H9 (cell line): ENCODE data around the gene AFAP1. TPM values are rescaled to one million over a fixed set of nuclear protein-coding genes. Genes with fewer than 3 reads are reported as not detected.

ENCODE experiments used
- DNase-seq: peaks from one replicate; pipeline ENCODE4 v3.0.0-alpha.2; 2017
- H2AFZ ChIP-seq: one replicate; pipeline ENCODE4 v1.6.1; 2013; ENCODE audit warnings: mild to moderate bottlenecking, low read length, control low read depth, moderate library complexity
- H2AK5ac ChIP-seq: 2 replicates; pipeline ENCODE4 v1.6.1; 2013; ENCODE audit warnings: low read length, control low read depth, mixed read lengths; ENCODE audit not compliant: insufficient read length
- H2BK120ac ChIP-seq: one replicate; pipeline ENCODE4 v1.6.1; 2013; ENCODE audit warnings: low read depth, mild to moderate bottlenecking, low read length, control low read depth, inconsistent platforms; ENCODE audit not compliant: poor library complexity, severe bottlenecking
- H2BK12ac ChIP-seq: 2 replicates; pipeline ENCODE4 v1.6.1; 2013; ENCODE audit warnings: low read length, control low read depth, mixed read lengths, low read depth; ENCODE audit not compliant: insufficient read length
- H2BK15ac ChIP-seq: 2 replicates; pipeline ENCODE4 v1.6.1; 2013; ENCODE audit warnings: low read depth, low read length, control low read depth
- H2BK20ac ChIP-seq: one replicate; pipeline ENCODE4 v1.6.1; 2013; ENCODE audit warnings: low read depth, mild to moderate bottlenecking, low read length, control low read depth, inconsistent platforms; ENCODE audit not compliant: poor library complexity, severe bottlenecking
- H2BK5ac ChIP-seq: 2 replicates; pipeline ENCODE4 v1.6.1; 2013; ENCODE audit warnings: low read length, control low read depth, mixed read lengths; ENCODE audit not compliant: insufficient read length
- H3K14ac ChIP-seq: 2 replicates; pipeline ENCODE4 v1.6.1; 2013; ENCODE audit warnings: low read length, control low read depth; ENCODE audit not compliant: insufficient read depth
- H3K18ac ChIP-seq: 2 replicates; pipeline ENCODE4 v1.6.1; 2013; ENCODE audit warnings: low read depth, mild to moderate bottlenecking, mixed read lengths, low read length, control low read depth; ENCODE audit not compliant: insufficient read length
- H3K23ac ChIP-seq: 2 replicates; pipeline ENCODE4 v1.6.1; 2013; ENCODE audit warnings: low read length, control low read depth, mixed read lengths, low read depth; ENCODE audit not compliant: insufficient read length
- H3K23me2 ChIP-seq: 2 replicates; pipeline ENCODE4 v1.6.1; 2013; ENCODE audit warnings: low read depth, mild to moderate bottlenecking, mixed read lengths, low read length, control low read depth; ENCODE audit not compliant: insufficient read length, poor library complexity, severe bottlenecking
- H3K27ac ChIP-seq: 2 replicates; pipeline ENCODE4 v1.5.1; 2013; ENCODE audit warnings: low read length, control low read depth, mixed read lengths, low read depth; ENCODE audit not compliant: insufficient read length
- H3K27me3 ChIP-seq: 2 replicates; pipeline ENCODE4 v1.6.1; 2013; ENCODE audit warnings: low read length, control low read depth, inconsistent platforms; ENCODE audit not compliant: insufficient read depth
- H3K4ac ChIP-seq: 2 replicates; pipeline ENCODE4 v1.6.1; 2013; ENCODE audit warnings: low read depth, mild to moderate bottlenecking, control low read depth, inconsistent platforms, low read length, moderate library complexity
- H3K4me1 ChIP-seq: 2 replicates; pipeline ENCODE4 v1.6.1; 2013; ENCODE audit warnings: low read length, control low read depth, inconsistent platforms; ENCODE audit not compliant: insufficient read depth
- H3K4me2 ChIP-seq: 2 replicates; pipeline ENCODE4 v1.6.1; 2013; ENCODE audit warnings: low read length, control low read depth, mixed read lengths; ENCODE audit not compliant: insufficient read length, insufficient read depth
- H3K56ac ChIP-seq: 2 replicates; pipeline ENCODE4 v1.6.1; 2013; ENCODE audit warnings: low read depth, mild to moderate bottlenecking, mixed read lengths, low read length, control low read depth; ENCODE audit not compliant: insufficient read length
- H3K79me1 ChIP-seq: 2 replicates; pipeline ENCODE4 v1.6.1; 2013; ENCODE audit warnings: low read depth, mild to moderate bottlenecking, moderate library complexity, low read length, control low read depth, inconsistent platforms; ENCODE audit not compliant: insufficient read depth, poor library complexity, severe bottlenecking
- H3K79me2 ChIP-seq: 2 replicates; pipeline ENCODE4 v1.6.1; 2013; ENCODE audit warnings: low read length, control low read depth, inconsistent platforms; ENCODE audit not compliant: insufficient read depth
- H3K9ac ChIP-seq: 2 replicates; pipeline ENCODE4 v1.6.1; 2013; ENCODE audit warnings: low read length, control low read depth, mixed read lengths; ENCODE audit not compliant: insufficient read length; ENCODE audit errors: extremely low read depth
- H3K9me3 ChIP-seq: one replicate; pipeline ENCODE4 v1.6.1; 2013; ENCODE audit warnings: low read depth, low read length, inconsistent platforms; ENCODE audit not compliant: control insufficient read depth
- H3T11ph ChIP-seq: one replicate; pipeline ENCODE4 v1.6.1; 2013; ENCODE audit warnings: mild to moderate bottlenecking, low read length, control low read depth, inconsistent platforms
- H4K20me1 ChIP-seq: one replicate; pipeline ENCODE4 v1.6.1; 2013; ENCODE audit not compliant: control insufficient read depth, insufficient read length, insufficient read depth
- H4K5ac ChIP-seq: 2 replicates; pipeline ENCODE4 v1.6.1; 2013; ENCODE audit warnings: low read depth, mild to moderate bottlenecking, mixed read lengths, low read length, control low read depth; ENCODE audit not compliant: insufficient read length
- H4K8ac ChIP-seq: replicated peaks from 2 replicates; pipeline ENCODE4 v1.6.1; 2013; ENCODE audit warnings: low read length, control low read depth, mixed read lengths, low read depth; ENCODE audit not compliant: insufficient read length
- H4K91ac ChIP-seq: 2 replicates; pipeline ENCODE4 v1.6.1; 2013; ENCODE audit warnings: low read depth, mild to moderate bottlenecking, moderate library complexity, mixed read lengths, low read length, control low read depth; ENCODE audit not compliant: insufficient read length
- H3K27ac Mint-ChIP-seq, 3 experiments: 2 replicates in 2 of 3; 3 replicates in 1 of 3; pipeline ENCODE4 v1.8.0; 2020 to 2021; ENCODE audit warnings: mixed read lengths in 3 of 3, mild to moderate bottlenecking in 1 of 3, moderate library complexity in 1 of 3
- H3K27me3 Mint-ChIP-seq: 2 replicates; pipeline ENCODE4 v1.8.0; 2021; ENCODE audit warnings: low read depth, mild to moderate bottlenecking, moderate library complexity, mixed read lengths
- H3K36me3 Mint-ChIP-seq, 3 experiments: 2 replicates in 2 of 3; 3 replicates in 1 of 3; pipeline ENCODE4 v1.8.0; 2020 to 2021; ENCODE audit warnings: low read depth in 3 of 3, mixed read lengths in 3 of 3; ENCODE audit not compliant: insufficient read depth in 1 of 3
- H3K4me1 Mint-ChIP-seq, 2 experiments: 2 replicates each; pipeline ENCODE4 v1.8.0; 2020; ENCODE audit warnings: mixed read lengths in 2 of 2
- H3K4me3 Mint-ChIP-seq, 2 experiments: 2 replicates in 1 of 2; 3 replicates in 1 of 2; pipeline ENCODE4 v1.8.0; 2020 to 2021; ENCODE audit warnings: mild to moderate bottlenecking in 2 of 2, mixed read lengths in 2 of 2, moderate library complexity in 1 of 2
- H3K9me3 Mint-ChIP-seq, 2 experiments: 2 replicates in 1 of 2; 3 replicates in 1 of 2; pipeline ENCODE4 v1.8.0; 2020; ENCODE audit warnings: mild to moderate bottlenecking in 2 of 2, mixed read lengths in 2 of 2, moderate library complexity in 1 of 2
- WGBS: extraction: QIAGEN DNeasy Blood & Tissue Kit; methylation state at CpG from one replicate; pipeline ENCODE4 v1.1.7; 2013; ENCODE audit warnings: missing lambda C conversion rate, low lambda C conversion rate, mixed read lengths; ENCODE audit not compliant: insufficient read length; ENCODE audit errors: extremely low coverage; 5-methylcytosine and 5-hydroxymethylcytosine counted together
- total RNA-seq: library from RNA; stranded (reverse); gene quantifications from 2 replicates; pipeline ENCODE4 v1.2.1, GENCODE V29; 2021
- TF ChIP-seq, protein P1 (sequence below): fragments of 200-600 bp; sonication (generic); conservative IDR thresholded peaks from 3 replicates; pipeline ENCODE4 v1.8.0; 2021; ENCODE audit warnings: antibody characterized with exemption, mild to moderate bottlenecking

The AFAP1 gene
- total RNA-seq, 1 experiment from 2014 or later, result 6.5 TPM

DNA sequence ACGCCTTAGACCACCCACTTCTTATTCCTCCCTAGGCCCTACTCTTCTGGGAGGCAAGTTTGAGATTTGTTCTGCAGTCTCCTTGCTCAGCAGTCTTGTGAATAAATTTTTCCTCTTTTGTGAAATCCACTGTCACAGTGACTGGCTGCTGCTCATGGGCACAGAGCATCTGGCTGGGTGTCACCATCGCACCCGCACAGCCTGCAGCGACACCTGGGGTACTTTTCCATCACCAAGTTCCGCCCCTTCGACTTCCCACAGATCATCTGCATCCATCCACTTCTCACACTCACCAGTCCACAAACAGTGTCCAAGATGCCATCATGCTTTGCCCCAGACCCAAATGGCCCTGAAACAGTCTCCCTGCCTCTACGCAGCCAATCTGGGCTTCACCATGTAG lies 36.4 kb upstream of the AFAP1 start:
- Histone ChIP-seq H3K9ac (no peak overlapping the region), H2BK12ac (no peak overlapping the region), H2BK5ac (no peak overlapping the region), H3K27me3 (no peaks in the 10 kb centered on the region), H4K8ac (no peak overlapping the region), H2AK5ac (no peak overlapping the region), H4K5ac (no peak overlapping the region), H3K56ac (no peak overlapping the region), H3K4me1 (peaks cover 13% of the 10 kb centered on the region; the same call in 1 of the 2 replicates), H4K20me1 (no peaks in the 10 kb centered on the region), H4K91ac (no peak overlapping the region), H2BK20ac (no peak overlapping the region), H3K23ac (no peak overlapping the region), H3K9me3 (no peaks in the 10 kb centered on the region), H3K4me2 (no peak overlapping the region), H3T11ph (no peak overlapping the region), H2AFZ (no peak overlapping the region), H3K14ac (no peak overlapping the region; the same call in 1 of the 2 replicates), H3K23me2 (no peaks in the 10 kb centered on the region), H3K27ac (no peak overlapping the region), H2BK15ac (no peak overlapping the region), H3K79me1 (no peaks in the 10 kb centered on the region), H3K4ac (no peak overlapping the region), H2BK120ac (no peak overlapping the region), H3K79me2 (no peaks in the 10 kb centered on the region), H3K18ac (no peak overlapping the region)
- TF ChIP-seq, protein P1, sequence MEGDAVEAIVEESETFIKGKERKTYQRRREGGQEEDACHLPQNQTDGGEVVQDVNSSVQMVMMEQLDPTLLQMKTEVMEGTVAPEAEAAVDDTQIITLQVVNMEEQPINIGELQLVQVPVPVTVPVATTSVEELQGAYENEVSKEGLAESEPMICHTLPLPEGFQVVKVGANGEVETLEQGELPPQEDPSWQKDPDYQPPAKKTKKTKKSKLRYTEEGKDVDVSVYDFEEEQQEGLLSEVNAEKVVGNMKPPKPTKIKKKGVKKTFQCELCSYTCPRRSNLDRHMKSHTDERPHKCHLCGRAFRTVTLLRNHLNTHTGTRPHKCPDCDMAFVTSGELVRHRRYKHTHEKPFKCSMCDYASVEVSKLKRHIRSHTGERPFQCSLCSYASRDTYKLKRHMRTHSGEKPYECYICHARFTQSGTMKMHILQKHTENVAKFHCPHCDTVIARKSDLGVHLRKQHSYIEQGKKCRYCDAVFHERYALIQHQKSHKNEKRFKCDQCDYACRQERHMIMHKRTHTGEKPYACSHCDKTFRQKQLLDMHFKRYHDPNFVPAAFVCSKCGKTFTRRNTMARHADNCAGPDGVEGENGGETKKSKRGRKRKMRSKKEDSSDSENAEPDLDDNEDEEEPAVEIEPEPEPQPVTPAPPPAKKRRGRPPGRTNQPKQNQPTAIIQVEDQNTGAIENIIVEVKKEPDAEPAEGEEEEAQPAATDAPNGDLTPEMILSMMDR, result no peak
- Mint-ChIP-seq H3K27ac (0 out of 7 replicates have a peak overlapping the region, but pooled peaks of 1 of the 3 experiments have one; percentile 2), H3K4me3 (no peak overlapping the region), H3K27me3 (no peaks in the 10 kb centered on the region), H3K4me1 (peaks cover 31 to 34% of the 10 kb centered on the region in 2 experiments), H3K9me3 (peaks cover 0 to 1% of the 10 kb centered on the region in 2 experiments; a peak in 2 of 5 replicates), H3K36me3 (no peaks in the 10 kb centered on the region; a peak in 1 of 7 replicates)
- no peak for DNase-seq
- no CpG with 5 or more reads among the region's 7 CpGs for WGBS
